GM18873 (cell line): ENCODE measurements around the gene PLK2.

Experiments
- ATAC-seq: cut with Tn5 transposase; IDR thresholded peaks from one replicate; pipeline ENCODE4 v1.9.1; 2021; ENCODE audit warnings: mild to moderate bottlenecking, moderate library complexity, moderate number of reproducible peaks; ENCODE audit not compliant: unreplicated experiment, low FRiP score

The PLK2 gene

DNA sequence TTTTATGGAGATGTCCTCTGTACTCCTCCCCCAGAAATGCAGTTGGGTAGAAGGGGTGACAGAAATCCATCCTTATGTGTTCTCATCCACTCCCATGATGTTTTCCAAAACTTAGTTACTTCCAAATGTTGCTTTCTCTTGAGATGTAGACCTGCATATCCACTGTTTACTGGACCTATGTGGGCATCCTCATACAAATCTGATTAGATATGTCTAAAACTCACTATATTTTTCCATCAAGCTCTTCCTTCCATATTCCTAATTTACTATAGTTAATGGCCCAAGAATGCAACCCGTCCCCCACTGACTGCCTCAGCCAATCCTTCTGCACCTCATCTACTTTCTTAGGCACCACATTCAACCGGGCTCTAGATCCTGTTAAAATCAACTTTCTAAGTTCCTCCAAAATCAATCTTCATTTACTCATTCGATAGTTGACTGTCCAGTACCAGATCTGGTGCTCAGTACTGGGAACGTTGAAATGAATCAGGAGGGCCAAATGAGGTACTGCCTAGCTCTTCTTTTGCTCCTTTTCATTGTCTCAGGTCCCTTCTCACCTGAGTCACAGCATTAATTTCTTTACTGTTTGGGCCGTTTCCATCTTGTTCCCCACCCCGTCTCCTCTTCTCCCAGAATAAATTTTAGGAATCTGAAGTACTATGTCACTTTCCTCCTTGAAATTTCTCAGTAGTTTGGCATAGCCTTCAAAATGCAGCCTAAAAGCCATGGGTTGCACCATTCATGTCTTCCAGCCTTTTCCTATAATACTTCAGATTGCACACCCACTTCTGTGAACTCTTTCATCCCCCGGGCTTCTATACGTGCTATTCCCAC, 7.9 kb downstream of the PLK2 start:
- ATAC-seq = no peak

DNA sequence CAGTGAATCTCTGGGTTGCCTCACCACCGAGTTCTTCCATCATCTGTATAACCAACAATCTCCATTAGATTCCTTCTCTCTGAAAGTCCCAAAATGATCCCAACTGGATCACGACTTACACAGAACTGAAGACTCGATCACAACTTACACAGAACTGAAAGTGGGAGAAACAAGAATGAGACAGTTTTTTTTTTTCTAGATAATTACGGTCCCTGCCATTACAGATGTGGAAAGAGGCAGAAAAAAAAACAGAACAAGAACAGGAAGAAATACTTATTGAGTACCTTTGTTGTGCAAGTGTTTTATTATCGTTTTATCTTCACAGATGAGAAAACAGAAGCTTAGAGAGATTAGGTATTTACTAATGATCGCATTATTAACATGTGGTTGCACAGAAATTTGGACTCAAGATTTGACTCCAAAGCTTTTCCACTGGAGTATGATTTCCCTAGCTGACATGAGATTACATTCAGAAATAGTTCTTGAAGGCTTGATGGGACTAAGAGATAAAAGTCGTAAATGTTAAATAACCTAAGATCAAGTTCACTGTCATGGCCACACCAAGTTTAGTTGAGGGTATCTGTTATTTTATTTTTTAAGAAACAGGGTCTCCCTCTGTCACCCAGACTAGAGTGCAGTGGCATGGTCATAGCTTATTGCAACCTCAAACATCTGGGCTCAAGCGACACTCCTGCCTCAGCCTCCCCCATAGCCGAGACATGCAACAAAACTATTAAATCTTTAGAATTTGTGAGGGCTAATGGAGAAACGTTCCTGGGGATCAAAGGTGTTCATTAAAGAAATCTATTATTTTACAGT, 8.9 kb downstream of the PLK2 start:
- no peak for ATAC-seq

DNA sequence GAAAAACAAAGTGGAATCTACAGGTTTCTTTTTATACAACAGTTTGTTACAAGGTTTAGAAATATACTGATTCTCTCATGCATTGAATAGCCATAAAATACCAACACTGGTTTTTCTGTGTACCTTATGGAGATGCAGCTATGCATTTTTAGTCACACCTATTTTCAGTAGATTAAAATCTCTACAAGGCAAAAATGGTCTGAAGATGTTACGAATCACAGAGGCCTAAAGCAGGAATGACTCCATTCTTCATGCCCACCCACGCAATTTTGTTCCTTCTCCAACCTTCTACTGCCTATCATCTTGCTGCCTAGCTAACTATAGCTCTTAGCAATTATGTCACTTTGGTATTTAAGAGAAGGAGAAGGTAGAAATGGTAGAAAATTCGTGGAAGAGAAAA, 9.9 kb downstream of the PLK2 start:
- no peak for ATAC-seq

DNA sequence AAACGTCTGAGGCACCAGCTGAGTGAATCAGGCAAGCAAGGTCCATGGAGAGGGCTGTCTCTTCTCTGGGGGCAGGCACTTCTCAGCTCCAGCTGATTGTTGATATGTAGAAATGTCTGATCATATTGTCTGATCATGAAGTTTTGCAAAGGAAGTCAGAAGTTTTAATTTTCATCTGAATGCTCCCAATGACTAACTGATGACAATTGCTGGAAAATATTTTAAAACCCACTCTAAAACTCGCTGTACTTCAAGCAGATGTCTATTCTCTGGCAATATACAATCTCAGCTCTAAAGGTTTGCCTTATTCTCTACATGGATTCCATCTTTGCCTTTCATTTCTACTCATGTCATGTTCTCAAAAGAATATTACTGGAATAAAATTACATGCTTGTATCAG, 12.7 kb downstream of the PLK2 start:
- no peak for ATAC-seq

DNA sequence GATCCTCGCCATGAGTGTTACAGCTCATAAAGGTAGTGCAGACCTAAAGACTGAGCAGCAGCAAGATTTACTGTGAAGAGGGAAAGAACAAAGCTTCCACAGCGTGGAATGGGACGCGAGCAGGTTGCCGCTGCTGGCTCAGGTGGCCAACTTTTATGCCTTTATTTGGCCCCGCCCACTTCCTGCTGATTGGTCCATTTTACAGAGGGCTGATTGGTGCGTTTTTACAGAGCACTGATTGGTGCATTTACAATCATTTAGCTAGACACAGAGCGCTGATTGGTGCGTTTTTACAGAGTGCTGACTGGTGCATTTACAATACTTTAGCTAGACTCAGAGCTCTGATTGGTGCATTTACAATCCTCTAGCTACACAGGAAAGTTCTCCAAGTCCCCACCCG, 13.9 kb downstream of the PLK2 start:
- ATAC-seq = no peak

DNA sequence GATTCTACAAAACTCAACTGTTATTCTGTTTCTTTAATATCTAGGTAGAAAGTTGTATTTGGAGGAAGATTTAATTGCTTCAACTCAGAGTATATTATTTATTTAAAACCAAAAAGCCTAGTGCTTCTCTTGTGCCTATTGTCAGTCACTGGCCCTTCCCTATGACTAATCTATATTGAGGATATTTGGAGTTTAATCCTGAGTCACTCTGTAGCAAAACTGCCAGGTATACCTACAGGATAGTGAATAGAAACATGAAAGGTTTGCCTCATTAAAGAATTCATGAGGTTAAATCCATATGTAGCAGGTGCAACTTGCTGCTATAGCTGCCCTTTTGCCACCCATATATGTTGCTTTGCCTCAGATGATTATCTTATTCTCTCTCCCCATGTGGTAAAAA, 15.1 kb downstream of the PLK2 start:
- no peak for ATAC-seq

DNA sequence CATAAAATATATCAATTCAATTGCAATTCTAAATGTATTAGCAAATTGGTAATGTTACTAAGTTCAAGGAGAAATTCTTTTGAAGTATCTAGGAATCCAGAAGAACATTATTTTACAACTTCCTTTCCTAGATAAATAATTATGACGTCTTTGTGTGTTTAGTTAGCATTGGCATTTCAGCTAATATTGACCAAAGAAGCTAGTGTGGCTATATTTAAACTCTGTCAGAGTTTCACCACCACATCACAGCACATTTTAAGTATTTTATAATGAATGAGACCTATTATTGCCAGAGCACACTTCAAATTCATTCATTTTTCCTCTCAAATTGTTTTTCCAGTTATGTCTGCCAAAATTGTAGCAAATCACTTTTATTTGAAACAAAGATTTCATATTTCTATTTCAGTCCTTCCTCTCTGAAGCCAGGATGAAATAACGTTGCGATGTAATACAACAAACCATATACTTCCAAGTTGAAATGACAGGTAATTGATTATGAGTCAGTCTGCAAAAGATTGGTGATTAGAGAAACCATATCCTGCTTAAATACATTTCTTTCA, 18.9 kb downstream of the PLK2 start:
- ATAC-seq = no peak

DNA sequence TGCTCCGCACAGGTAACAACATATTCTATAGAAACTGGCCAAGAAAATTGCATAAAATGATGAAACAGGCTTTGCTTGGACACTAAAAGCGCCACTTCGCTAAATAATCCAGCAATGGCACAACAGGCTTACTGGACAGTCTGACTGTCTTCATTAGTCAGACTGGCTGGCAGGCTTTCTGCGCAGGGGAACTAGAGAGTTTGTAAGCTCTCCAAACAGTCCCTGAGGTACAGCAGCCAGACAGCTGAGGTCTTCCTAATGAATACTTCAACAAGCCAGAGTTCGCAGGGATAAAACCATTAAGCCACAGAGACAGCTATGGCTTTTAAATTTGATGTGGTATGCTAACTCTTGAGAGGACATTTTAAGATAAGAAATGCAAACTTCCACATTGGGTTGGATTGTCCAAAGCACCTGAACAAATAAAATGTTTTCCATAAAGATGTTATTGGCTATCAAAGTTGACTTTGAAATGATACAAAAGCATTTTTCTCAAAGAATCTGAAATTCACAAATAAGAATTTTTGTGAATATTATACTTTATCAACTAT, 20.7 kb downstream of the PLK2 start:
- no peak for ATAC-seq

DNA sequence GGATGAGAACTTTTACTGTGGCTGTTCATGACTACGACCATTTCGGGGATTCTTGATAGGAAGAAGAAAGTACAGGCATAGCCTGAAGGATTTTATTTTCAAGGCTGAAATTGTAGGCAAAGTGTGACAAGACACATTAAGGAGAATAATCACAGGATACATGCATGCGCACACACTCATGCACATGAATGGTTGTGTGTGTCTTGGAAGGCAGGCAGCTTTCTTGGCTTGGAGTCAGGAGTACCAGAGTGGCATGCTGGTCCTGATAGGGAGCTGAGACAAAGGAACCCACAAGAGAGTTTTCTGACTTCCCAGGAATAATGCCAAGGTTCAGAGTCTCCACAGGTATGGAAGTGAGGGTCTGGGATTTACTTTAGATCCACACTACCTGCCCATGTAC, 22.2 kb downstream of the PLK2 start:
- no peak for ATAC-seq

DNA sequence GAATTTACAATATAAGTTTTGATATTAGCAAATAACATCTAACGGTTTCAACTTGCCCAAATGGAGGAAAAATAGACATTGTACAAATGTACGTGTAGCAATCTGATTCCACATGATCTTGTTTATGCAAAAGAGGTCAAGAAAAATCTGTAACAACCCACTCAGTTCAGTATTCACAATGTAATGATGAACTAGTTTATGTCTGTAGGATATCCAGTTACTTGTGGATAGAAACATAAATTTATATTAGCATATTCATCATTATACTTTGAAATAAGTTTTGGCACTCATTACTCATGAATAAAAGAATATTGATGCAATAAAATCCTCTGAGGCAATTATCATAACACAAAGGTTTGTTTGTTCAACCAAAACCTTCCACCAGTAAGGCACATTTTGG, 28.1 kb downstream of the PLK2 start:
- ATAC-seq = no peak

DNA sequence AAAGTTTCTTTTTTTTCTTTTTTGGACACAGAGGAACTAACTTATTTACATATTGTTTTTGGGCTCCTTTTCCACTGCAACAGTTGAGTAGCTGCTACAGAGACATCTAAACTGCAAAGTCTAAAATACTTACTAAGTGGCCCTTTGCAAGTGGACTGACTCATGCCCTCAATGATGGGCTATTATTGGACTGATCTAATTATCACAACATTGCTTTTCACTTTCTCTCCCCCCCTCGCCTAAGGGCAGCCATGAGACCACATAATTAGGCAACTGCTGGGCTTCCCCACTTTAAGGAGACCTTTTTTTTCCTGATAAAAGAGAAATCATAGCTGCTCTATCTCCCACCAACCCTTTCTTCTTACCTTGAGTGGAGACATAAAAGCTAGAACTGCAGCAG, 47.0 kb downstream of the PLK2 start:
- ATAC-seq = no peak

DNA sequence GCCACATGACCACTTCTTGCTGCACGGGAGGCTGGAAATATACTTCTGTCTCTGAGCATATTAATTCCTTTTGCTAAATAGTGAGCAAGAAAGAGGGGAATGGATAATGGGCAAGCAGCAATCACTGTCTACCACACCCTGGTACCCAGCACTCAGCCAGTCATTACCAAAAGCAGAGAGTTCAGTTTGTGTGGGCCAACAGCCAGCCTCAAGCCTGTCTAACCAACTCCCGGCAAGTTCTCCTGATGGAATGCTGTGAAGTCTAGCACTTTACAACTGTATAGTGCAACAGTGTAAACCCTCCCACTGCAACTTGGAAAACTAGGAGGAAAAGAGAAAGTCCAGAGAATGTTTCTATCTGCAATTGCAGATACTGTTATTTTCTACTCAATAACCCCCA, 47.8 kb downstream of the PLK2 start:
- no peak for ATAC-seq

DNA sequence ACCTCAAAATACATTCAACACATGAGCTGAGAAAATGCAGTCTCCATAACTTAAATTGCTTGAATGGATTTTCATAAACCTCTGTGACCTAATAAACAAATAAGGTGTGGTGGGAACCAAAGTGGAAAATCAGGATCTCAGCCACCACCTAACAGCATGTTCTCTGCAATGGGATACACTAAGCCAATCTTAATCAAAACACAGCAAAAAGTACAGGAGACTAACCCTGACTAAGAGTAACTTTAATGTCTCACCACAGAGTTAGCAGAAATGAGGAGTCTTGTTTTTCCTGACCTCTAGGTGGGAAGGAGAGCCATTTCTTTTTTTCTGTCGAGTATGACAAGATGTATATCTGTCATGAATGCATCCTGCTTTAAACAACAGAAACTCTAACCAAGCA, 48.5 kb downstream of the PLK2 start:
- no peak for ATAC-seq

DNA sequence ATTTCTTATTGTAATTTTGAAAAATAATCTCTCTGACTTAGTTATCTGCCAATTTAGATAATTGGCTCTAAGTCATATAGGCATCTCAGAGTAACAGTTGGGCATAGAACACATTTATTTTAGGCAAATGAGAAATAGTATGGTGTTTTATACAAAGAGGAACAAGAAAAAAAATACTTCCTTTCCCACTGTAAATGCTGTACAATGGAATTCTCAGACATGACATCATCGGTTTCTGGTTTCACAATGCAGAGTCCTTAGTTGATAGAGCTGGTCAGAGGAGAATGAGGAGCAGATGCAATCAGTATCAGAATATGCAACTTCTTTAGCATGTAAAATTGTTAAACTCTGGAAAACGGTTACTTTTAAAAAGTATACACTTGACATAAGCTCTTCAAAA, 49.4 kb downstream of the PLK2 start:
- no peak for ATAC-seq

DNA sequence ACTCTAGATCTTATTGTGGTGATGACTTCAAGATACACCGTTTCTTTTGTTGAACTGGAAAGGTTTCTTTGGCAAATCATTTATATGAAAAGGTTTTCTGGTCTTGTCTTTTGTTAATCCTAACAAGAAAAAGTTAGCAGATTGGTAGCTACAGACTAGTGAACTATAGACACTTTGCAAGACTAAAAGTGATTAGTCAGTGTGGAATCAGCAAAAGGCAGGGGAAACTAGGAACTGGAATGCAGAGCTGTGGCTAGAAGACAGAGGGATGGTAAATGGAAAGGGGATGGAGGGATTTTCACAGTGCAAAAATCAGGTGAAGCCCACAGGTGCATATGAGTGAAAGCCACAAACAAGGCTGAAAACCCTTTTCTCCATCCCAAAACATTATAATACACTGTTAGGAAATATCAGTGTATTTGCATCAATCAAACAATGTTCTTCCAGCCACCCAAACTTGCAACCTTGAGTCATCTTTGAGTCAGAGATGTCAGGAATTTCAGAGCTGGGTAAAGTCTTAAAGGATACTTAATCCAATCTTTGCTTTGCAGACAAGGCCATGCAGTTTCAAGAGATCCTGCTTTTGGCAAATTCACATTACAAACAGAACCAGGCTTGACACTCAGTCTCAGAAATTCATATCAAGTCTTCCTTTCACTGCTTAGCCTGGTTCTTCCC, 52.7 kb downstream of the PLK2 start:
- ATAC-seq = no peak

DNA sequence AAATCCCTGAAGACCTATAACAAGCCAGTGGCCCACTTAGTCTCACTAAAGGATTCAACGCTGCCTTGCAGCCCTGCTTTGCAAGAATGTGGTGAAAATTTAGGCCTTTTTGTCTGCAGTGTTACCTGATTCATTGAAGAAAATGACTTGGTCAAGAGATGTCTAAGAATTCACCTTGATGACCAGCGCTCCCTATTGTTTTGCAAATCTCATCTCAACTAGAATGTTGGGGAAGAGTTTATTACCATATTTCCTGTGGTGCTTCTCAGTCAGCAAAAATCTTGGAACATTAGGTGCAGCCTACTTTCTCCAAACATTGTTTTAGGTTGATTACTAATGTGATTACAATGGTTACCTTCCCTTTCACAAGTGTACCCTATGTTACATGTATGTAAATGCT, 53.5 kb downstream of the PLK2 start:
- no peak for ATAC-seq

DNA sequence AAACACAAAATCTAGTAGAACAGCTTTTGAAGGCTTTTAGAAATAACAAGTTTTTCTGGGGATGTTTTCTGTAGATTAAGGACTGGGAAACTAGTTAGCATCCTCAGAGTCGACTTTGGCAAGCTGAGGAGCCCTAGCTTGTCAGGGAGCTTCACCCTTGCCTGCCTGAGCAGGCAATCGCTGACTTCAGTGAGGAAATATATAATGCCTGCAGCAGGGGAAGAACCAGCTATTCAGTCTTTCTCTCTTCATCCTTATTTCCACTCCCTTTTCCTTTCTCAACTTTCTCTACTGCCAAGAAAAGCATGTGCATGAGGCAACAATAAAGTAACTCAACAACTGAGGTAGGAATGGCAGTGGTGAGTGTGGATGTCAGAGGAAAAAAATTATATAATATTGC, 54.7 kb downstream of the PLK2 start:
- ATAC-seq = no peak

DNA sequence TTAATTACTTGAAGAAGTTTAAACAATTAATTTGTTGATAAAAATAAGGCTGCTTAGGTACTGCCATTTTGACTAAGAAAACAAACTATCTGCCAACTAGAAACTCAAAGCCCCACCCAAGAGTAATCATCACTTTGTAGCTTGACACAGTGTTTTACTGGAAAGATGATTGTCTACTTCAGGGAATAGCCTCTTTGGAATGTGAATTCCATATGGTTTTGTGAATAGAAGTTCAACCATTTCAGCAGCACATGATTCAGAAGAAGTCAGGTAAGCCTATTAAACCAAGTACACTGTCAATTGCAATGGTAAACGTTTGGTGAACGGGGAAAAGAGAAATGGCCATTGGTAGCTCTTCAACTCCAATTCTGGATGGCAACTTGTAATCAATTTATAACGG, 55.2 kb downstream of the PLK2 start:
- ATAC-seq = no peak
